ENCODE data around the gene ADAM10.
A peak's percentile ranks its signal among the peaks of the same experiment; 100 is the strongest.
"Not testable (repeated sequence)": the region's sequence is repeated elsewhere in the genome, so short reads cannot be mapped to it uniquely, and the experiment has no call there.

Gene ADAM10

GRCh38 chr15:58749532-58750337 is at the start of gene ADAM10:
ADAM10 (minus strand) TSS chr15:58749707; CDS start chr15:58749534, 173 bp downstream.
- peak; percentile 95 to 98 for DNase-seq (ENCODE audit: low read depth in 1 of 2, low spot score in 1 of 2)

- no peak for DNase-seq (ENCODE audit: low read depth in 1 of 2, low spot score in 1 of 2)
Observed at GRCh38 chr15:58797505-58797904, 48.0 kb upstream of the ADAM10 start.

GRCh38 chr15:58795825-58796224 is 46.3 kb upstream of the ADAM10 start:
- no peak for DNase-seq (ENCODE audit: low read depth in 1 of 2, low spot score in 1 of 2)

DNA sequence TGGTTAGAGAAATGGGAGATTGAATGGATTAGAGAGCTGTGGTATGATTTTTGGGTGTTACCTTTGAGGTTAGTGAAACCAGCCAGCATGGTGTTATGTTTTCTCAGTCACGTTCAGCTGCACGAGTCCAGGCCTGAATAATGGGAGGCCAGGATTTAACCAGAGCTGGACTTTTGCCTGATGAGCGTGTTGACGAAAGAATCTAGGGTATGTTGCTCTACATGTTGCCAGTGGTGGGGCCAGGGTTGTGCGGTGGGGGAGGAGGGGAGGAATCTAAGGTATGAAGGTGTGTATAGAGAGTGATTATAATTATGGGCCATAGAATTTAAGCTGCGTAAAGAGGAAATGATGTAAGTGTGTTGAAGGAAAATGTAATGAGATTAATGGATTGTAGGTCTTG is 44.4 kb upstream of the ADAM10 start:
- no peak for DNase-seq (ENCODE audit: low read depth in 1 of 2, low spot score in 1 of 2)

GRCh38 chr15:58788056-58788710 is 38.7 kb upstream of the ADAM10 start:
- no peak for DNase-seq (ENCODE audit: low read depth in 1 of 2, low spot score in 1 of 2)

GRCh38 chr15:58785355-58785754 is 35.8 kb upstream of the ADAM10 start:
- no peak for DNase-seq (ENCODE audit: low read depth in 1 of 2, low spot score in 1 of 2)

- DNase-seq (ENCODE audit: low read depth in 1 of 2, low spot score in 1 of 2), result no peak
Observed at GRCh38 chr15:58779554-58779953, 30.0 kb upstream of the ADAM10 start.

DNA sequence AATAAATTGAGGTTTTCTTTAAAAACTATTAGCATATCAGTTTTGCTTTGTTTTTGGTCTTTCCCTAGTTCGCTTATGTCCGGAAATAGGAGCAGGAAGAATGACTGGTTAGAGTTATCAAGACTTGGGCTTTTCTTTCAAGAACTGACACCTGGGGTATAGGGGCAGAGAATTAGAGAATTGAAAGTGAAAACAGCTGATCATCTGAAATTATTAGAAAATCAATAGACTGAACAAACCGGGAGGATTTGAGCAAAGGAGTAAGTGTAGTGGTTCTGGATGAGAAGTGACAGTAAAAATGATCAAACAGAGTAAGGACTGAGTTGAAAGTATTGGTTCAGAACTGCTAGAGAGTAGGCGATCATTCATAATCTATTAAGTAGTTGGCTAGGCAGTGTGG is 27.6 kb upstream of the ADAM10 start:
- DNase-seq (ENCODE audit: low read depth in 1 of 2, low spot score in 1 of 2), result no peak

DNA sequence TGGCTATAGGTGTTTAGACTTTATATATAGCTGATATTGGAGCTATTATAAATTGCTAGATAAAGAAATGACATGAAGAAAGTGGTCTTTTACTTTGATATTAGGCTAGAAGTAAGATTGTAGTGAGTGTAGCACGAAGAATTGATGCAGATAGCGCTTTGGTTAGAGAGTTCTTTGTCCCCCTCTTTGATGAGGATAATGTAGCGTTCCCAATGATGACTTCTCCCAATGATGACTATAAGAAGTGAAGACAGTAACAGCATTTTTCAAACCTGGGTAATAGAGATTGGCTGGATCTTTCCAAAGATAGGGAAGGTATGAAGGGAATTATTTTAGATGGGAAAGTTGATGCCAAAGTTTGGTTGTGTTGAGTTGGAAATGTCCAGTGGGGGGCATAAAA is 25.9 kb upstream of the ADAM10 start:
- no peak for DNase-seq (ENCODE audit: low read depth in 1 of 2, low spot score in 1 of 2)

DNA sequence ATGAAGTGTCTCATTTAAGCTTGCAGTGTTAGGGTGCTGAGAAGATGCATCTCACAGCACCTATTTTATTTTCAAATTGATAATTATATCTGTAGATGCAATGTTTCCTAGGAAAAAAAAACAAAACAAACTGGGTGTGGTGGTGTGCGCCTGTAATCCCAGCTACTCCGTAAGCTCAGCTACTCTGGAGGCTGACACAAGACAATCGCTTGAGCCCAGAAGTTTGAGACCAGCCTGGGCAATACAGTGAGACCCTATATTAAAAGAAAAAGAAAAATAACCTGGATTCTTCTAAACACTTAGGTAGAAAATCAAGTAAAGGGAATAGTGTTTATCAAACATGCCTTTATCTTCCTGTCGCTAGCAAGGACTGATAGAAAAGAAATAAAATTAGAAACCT is 23.5 kb upstream of the ADAM10 start:
- no peak for DNase-seq (ENCODE audit: low read depth in 1 of 2, low spot score in 1 of 2)

DNA sequence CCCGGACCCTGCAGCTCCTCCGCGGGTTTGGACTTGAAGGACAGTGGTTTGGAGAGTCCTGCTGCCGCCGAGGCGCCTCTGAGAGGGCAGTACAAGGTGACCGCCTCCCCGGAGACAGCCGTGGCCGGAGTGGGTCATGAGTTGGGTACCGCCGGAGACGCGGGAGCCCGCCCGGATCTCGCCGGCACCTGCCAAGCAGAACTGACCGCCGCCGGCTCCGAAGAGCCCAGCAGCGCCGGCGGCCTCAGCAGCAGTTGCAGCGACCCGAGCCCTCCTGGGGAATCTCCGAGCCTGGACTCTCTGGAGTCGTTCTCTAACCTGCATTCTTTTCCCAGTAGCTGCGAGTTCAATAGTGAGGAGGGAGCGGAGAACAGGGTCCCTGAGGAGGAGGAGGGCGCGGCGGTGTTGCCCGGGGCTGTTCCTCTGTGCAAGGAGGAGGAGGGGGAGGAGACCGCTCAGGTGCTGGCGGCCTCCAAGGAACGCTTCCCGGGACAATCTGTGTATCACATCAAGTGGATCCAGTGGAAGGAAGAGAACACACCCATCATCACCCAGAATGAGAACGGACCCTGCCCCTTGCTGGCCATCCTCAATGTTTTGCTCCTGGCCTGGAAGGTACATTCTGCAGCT is 22.2 kb upstream of the ADAM10 start:
- DNase-seq (ENCODE audit: low read depth in 1 of 2, low spot score in 1 of 2), result peak; percentile 4 to 8

GRCh38 chr15:58770857-58771620 is 21.5 kb upstream of the ADAM10 start, which contains the start of gene MINDY2:
MINDY2 (plus strand) TSS chr15:58771302; CDS start chr15:58771396, 94 bp downstream.
- DNase-seq (ENCODE audit: low read depth in 1 of 2, low spot score in 1 of 2), result peak; percentile 75 to 92

DNA sequence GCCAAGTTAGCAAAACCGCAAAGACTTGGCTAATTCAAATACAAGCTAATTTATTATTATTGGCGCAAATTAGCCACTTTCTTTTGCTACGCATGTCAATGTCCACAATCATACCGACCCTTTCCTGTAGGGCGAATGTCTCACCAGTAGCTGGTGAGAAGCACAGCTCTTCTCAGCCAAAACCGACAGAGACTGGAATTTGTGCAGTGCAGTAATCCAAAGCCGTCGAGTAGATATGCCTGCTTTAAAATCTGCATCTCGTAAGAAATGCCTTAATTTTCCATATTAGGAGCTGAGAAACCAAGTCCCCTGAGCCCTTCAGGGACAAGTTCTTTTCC is 21.0 kb upstream of the ADAM10 start:
- no peak for DNase-seq (ENCODE audit: low read depth in 1 of 2, low spot score in 1 of 2)

GRCh38 chr15:58768601-58769004 is 19.1 kb upstream of the ADAM10 start:
- DNase-seq (ENCODE audit: low read depth in 1 of 2, low spot score in 1 of 2), result not testable (repeated sequence)

GRCh38 chr15:58766290-58766689 is 16.8 kb upstream of the ADAM10 start:
- no peak for DNase-seq (ENCODE audit: low read depth in 1 of 2, low spot score in 1 of 2)

- no peak for DNase-seq (ENCODE audit: low read depth in 1 of 2, low spot score in 1 of 2)
Observed at GRCh38 chr15:58764468-58764867, 15.0 kb upstream of the ADAM10 start.

GRCh38 chr15:58762731-58763130 is 13.2 kb upstream of the ADAM10 start:
- DNase-seq (ENCODE audit: low read depth in 1 of 2, low spot score in 1 of 2), result no peak

- no peak for DNase-seq (ENCODE audit: low read depth in 1 of 2, low spot score in 1 of 2)
Observed at GRCh38 chr15:58762285-58762684, 12.8 kb upstream of the ADAM10 start.

DNA sequence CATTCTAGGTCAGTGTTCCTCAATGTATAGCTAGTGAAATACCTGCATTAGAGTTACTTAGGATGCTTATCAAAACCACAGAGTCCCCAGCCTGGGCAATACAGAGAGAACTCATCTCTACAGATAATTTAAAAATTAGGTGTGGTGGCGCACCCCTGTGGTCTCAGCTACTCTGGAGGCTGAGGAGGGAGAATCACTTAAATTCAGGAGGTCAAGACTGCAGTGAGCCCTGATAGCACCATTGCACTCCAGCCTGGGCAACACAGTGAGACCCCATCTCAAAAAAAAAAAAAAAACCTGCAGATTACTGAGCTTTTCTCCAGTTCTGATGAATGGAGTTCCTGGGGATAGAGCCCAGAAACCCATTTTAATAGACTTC is 11.5 kb upstream of the ADAM10 start:
- DNase-seq (ENCODE audit: low read depth in 1 of 2, low spot score in 1 of 2), result peak in 1 of 2 donors; percentile 7

DNA sequence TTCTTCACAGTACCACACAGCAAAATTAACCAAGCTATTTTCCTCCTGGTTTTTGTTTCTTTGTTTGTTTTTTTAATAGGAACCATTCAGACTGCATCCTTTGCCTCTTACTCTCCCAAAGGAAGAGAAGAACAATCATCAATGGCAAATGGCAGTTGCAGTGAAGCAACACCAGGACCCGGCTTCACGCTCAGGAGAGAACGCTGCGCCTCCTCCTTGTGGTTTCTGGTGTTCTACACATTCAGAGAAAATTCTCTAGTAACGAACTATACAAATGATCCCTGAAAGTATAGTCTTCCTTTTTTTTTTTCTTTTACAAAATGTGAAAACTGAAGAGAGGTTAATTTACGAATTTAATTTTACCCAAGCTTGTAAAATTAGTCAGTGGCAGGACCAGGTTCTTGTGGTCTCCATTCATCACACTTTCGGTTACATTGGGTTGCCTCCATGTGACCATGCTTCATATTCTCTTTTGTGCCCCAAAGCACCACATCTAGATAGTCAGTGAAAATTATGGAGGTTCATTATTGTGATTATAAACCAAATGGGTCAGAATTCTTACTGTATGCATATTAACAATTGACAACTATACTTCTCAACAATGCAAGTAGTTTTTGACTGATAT is 11.0 kb upstream of the ADAM10 start:
- DNase-seq (ENCODE audit: low read depth in 1 of 2, low spot score in 1 of 2), result no peak

DNA sequence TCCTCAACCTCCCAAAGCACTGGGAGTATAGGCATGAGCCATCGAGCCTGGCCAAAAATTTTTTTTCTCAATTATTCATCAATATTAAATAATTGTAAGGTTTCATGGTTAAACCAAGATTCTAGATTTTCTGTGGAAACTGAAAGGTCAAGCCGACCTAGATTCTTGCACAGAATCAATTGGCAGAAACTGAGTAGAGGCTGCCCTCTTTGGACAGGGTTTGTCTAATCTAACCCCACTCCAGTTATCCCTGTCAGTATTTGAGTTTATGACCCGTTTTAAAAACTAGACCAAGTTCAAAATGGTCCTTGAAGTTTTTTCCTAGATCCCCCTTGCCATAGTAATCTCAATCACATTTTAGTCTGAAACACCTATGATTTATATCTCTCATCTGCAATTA is 8.6 kb upstream of the ADAM10 start:
- no peak for DNase-seq (ENCODE audit: low read depth in 1 of 2, low spot score in 1 of 2)
